Mammary epithelial cell (primary cell): ENCODE data around the gene BTBD1.

Experiments used
- CTCF ChIP-seq, 2 donors: IDR thresholded peaks in 1 of 2; conservative IDR thresholded peaks in 1 of 2; 2 replicates each; pipeline ENCODE4 v1.5.1; 2011 to 2012; ENCODE audit warnings: inconsistent platforms in 2 of 2, low read length in 2 of 2, mild to moderate bottlenecking in 2 of 2, control low read depth in 1 of 2, low read depth in 1 of 2; ENCODE audit not compliant: insufficient read depth in 1 of 2; ENCODE audit errors: extremely low read depth in 1 of 2
- EZH2 ChIP-seq: IDR thresholded peaks from 2 replicates; pipeline ENCODE4 v1.6.1; 2012; ENCODE audit warnings: low read length, inconsistent platforms, borderline replicate concordance

- TF ChIP-seq CTCF (conservative IDR thresholded peaks at IDR 0.05 in 1 of 2, IDR thresholded peaks at IDR 0.05 in 1 of 2; ENCODE audit: extremely low read depth in 1 of 2, insufficient read depth in 1 of 2, low read depth in 1 of 2, low read length in 2 of 2) (no peak), EZH2 (no peak)
These were observed 90.0 kb downstream of the BTBD1 start for GRCh38 chr15:82977076-82977475.
